Measurements from ENCODE around the gene CRELD2.

- TF ChIP-seq POLR2AphosphoS5 (IDR thresholded peaks at IDR 0.05) (peak in 1 of 3 donors; percentile 38), POLR2A (IDR thresholded peaks at IDR 0.05) (no peak)
Measured at GRCh38 chr22:49958931-49959781, 40.7 kb downstream of the CRELD2 start.

All from stomach (tissue), 4 donors.